CD14-positive monocyte (primary cell): ENCODE data around the gene TMEM271. TPM values are rescaled to one million over a fixed set of nuclear protein-coding genes. Genes with fewer than 3 reads are reported as not detected.

ENCODE experiments used
- DNase-seq, 3 donors: peaks; one replicate each; pipeline ENCODE4 v3.0.0-alpha.2; 2011 to 2022
- H2AFZ ChIP-seq: 2 replicates; pipeline ENCODE4 v1.6.0; 2012; ENCODE audit warnings: mild to moderate bottlenecking, low read depth, low read length, inconsistent platforms; ENCODE audit not compliant: insufficient read depth, poor library complexity, severe bottlenecking
- H3K27ac ChIP-seq, 2 donors: 1 replicate in 1 of 2; 2 replicates in 1 of 2; pipeline ENCODE4 v1.5.1; 2012 to 2013; ENCODE audit warnings: low read length in 2 of 2, control low read depth in 1 of 2, inconsistent platforms in 1 of 2, low read depth in 1 of 2, mild to moderate bottlenecking in 1 of 2
- H3K27me3 ChIP-seq, 2 donors: one replicate each; pipeline versions ENCODE4 v1.6.0 to v1.6.1; 2011 to 2013; ENCODE audit warnings: low read length in 2 of 2; ENCODE audit not compliant: control insufficient read depth in 2 of 2, insufficient read depth in 2 of 2
- H3K36me3 ChIP-seq, 2 donors: replicated peaks in 1 of 2; 1 replicate in 1 of 2; 2 replicates in 1 of 2; pipeline versions ENCODE4 v1.5.1 to v1.6.1; 2012 to 2013; ENCODE audit warnings: low read length in 2 of 2, control low read depth in 1 of 2, inconsistent platforms in 1 of 2, mild to moderate bottlenecking in 1 of 2; ENCODE audit not compliant: insufficient read depth in 2 of 2, control insufficient read depth in 1 of 2
- H3K4me1 ChIP-seq, 2 donors: 1 replicate in 1 of 2; 2 replicates in 1 of 2; pipeline versions ENCODE4 v1.5.1 to v1.6.1; 2012 to 2013; ENCODE audit warnings: low read length in 2 of 2, control low read depth in 1 of 2, inconsistent platforms in 1 of 2, mild to moderate bottlenecking in 1 of 2, moderate library complexity in 1 of 2; ENCODE audit not compliant: insufficient read depth in 2 of 2, control insufficient read depth in 1 of 2
- H3K4me2 ChIP-seq: replicated peaks from 2 replicates; pipeline ENCODE3; 2012; ENCODE audit warnings: low read length, moderate library complexity, mild to moderate bottlenecking; ENCODE audit not compliant: poor library complexity, severe bottlenecking; ENCODE audit errors: extremely low read depth
- H3K4me3 ChIP-seq, 3 experiments: fragments of 200-600 bp in 1 of 3; sonication (generic) in 1 of 3; replicated peaks in 1 of 3; 1 replicate in 2 of 3; 2 replicates in 1 of 3; pipeline ENCODE4 v1.5.1; 2011 to 2013; ENCODE audit warnings: low read length in 3 of 3, mild to moderate bottlenecking in 3 of 3, control low read depth in 2 of 3, low read depth in 2 of 3, inconsistent platforms in 1 of 3, moderate library complexity in 1 of 3
- H3K79me2 ChIP-seq: 2 replicates; pipeline ENCODE4 v1.6.0; 2012; ENCODE audit warnings: mild to moderate bottlenecking, control low read depth, inconsistent platforms, low read length, moderate library complexity; ENCODE audit not compliant: insufficient read depth
- H3K9ac ChIP-seq: 2 replicates; pipeline ENCODE4 v1.6.0; 2017; ENCODE audit warnings: low read length, mild to moderate bottlenecking; ENCODE audit not compliant: insufficient read depth, poor library complexity, severe bottlenecking
- H3K9me3 ChIP-seq, 2 donors: replicated peaks in 1 of 2; 1 replicate in 1 of 2; 2 replicates in 1 of 2; pipeline versions ENCODE4 v1.5.1 to v1.6.1; 2012 to 2013; ENCODE audit warnings: low read length in 2 of 2, control low read depth in 1 of 2; ENCODE audit not compliant: control insufficient read depth in 1 of 2, insufficient read depth in 1 of 2
- H4K20me1 ChIP-seq: 2 replicates; pipeline ENCODE4 v1.6.0; 2012; ENCODE audit warnings: mild to moderate bottlenecking, low read length, control low read depth, moderate library complexity; ENCODE audit not compliant: insufficient read depth
- H3K27ac Mint-ChIP-seq, 7 donors: one replicate each; pipeline ENCODE4 v1.8.0; 2020; ENCODE audit warnings: mild to moderate bottlenecking in 7 of 7, mixed read lengths in 7 of 7, moderate library complexity in 6 of 7, inconsistent platforms in 2 of 7
- H3K27me3 Mint-ChIP-seq, 3 donors: one replicate each; pipeline ENCODE4 v1.8.0; 2021 to 2022; ENCODE audit warnings: low read depth in 3 of 3, mild to moderate bottlenecking in 3 of 3, mixed read lengths in 3 of 3, moderate library complexity in 3 of 3, inconsistent platforms in 1 of 3
- H3K36me3 Mint-ChIP-seq, 2 donors: one replicate each; pipeline ENCODE4 v1.8.0; 2020; ENCODE audit warnings: mixed read lengths in 2 of 2, inconsistent platforms in 1 of 2, mild to moderate bottlenecking in 1 of 2
- H3K4me1 Mint-ChIP-seq: one replicate; pipeline ENCODE4 v1.8.0; 2020; ENCODE audit warnings: mild to moderate bottlenecking, mixed read lengths
- H3K4me3 Mint-ChIP-seq, 2 donors: one replicate each; pipeline ENCODE4 v1.8.0; 2020; ENCODE audit warnings: mild to moderate bottlenecking in 2 of 2, mixed read lengths in 2 of 2, moderate library complexity in 1 of 2
- H3K9me3 Mint-ChIP-seq, 7 donors: one replicate each; pipeline ENCODE4 v1.8.0; 2020 to 2022; ENCODE audit warnings: mixed read lengths in 7 of 7, mild to moderate bottlenecking in 6 of 7, moderate library complexity in 6 of 7, inconsistent platforms in 2 of 7
- CTCF ChIP-seq: fragments of 200-600 bp; IDR thresholded peaks from one replicate; pipeline ENCODE4 v1.8.0; 2022; ENCODE audit warnings: antibody characterized with exemption, mild to moderate bottlenecking
- WGBS: methylation state at CpG from one replicate; pipeline ENCODE4 v1.1.5; 2013; ENCODE audit warnings: missing lambda C conversion rate; ENCODE audit not compliant: insufficient coverage; 5-methylcytosine and 5-hydroxymethylcytosine counted together
- intact Hi-C, 2 donors: fragments of 100-400 bp; cut with micrococcal nuclease; formaldehyde crosslinking; loops; one replicate each; pipeline versions ENCODE4 v1.15.0 to v1.15.1; 2023
- polyA minus RNA-seq: library from RNA; depleted of rRNA, polyadenylated mRNA; stranded (reverse); fragments of >200 nt; gene quantifications from 2 replicates; pipeline ENCODE4 v1.2.3, GENCODE V29; 2012
- polyA plus RNA-seq, 3 donors: library from polyadenylated mRNA; depleted of rRNA in 1 of 3; unstranded in 2 of 3; stranded (reverse) in 1 of 3; fragments of 300-500 nt in 2 of 3; fragments of >200 nt in 1 of 3; fragmentation: Illumina TruSeq in 2 of 3; gene quantifications; 1 replicate in 2 of 3; 2 replicates in 1 of 3; pipeline ENCODE4 v1.2.3, GENCODE V29; 2012 to 2021
- total RNA-seq, 12 experiments: library from RNA in 1 of 12; stranded (reverse) in 1 of 12; fragments of 120-200 nt in 1 of 12; gene quantifications; one replicate each; pipeline ENCODE4 v1.2.4 and lab custom pipeline; 2013 to 2026; ENCODE audit warnings: mixed read lengths in 6 of 12, inconsistent platforms in 1 of 12

Gene TMEM271
- not detected for total RNA-seq (2013)
- polyA plus RNA-seq (not detected), polyA minus RNA-seq (not detected in 2 replicates), total RNA-seq (lab: John Stamatoyannopoulos, UW) (0 to 0.30 (median 0) reads per million in 11 experiments)

- intact Hi-C loops, result no loop called here
- no peak within 1 kb of the TSS for H3K4me2 ChIP-seq
- peaks cover 6 to 26% of the 10 kb centered on the region in 2 donors for H3K9me3 ChIP-seq
- no peaks in the 10 kb centered on the region for H3K4me1 ChIP-seq
- 0% methylated on average over 9 of the region's 60 CpGs for WGBS
- H2AFZ ChIP-seq, result no peak within 1 kb of the TSS
- H3K27ac ChIP-seq, result no peak within 1 kb of the TSS
- Mint-ChIP-seq H3K9me3 (peaks cover 6 to 23% (median 16%) of the 10 kb centered on the region in 7 donors), H3K27ac (no peak within 1 kb of the TSS), H3K36me3 (peaks cover 0 to 6% of the 10 kb centered on the region in 2 donors), H3K4me3 (peak within 1 kb of the TSS in 1 of 2 donors; percentile 83), H3K4me1 (peaks cover 8% of the 10 kb centered on the region), H3K27me3 (peaks cover 60 to 73% (median 66%) of the 10 kb centered on the region in 3 donors)
- no peaks in the 10 kb centered on the region for H3K36me3 ChIP-seq
- DNase-seq, result no peak
- H3K9ac ChIP-seq, result no peak within 1 kb of the TSS
- H4K20me1 ChIP-seq, result no peaks in the 10 kb centered on the region
- TF ChIP-seq CTCF, result no peak
- peaks cover 24 to 66% of the 10 kb centered on the region in 2 donors for H3K27me3 ChIP-seq
- H3K79me2 ChIP-seq, result no peaks in the 10 kb centered on the region
- H3K4me3 ChIP-seq, result no peak within 1 kb of the TSS
Measured at GRCh38 chr4:576245-576821, at the start of gene TMEM271. TSS of gene TMEM271 (minus strand) at chr4:576295. CDS start at chr4:576062, 233 bp downstream.

- no peak for DNase-seq
- Mint-ChIP-seq H3K4me3 (no peak overlapping the region), H3K36me3 (no peaks in the 10 kb centered on the region), H3K9me3 (peaks cover 0 to 8% (median 2%) of the 10 kb centered on the region in 7 donors), H3K27ac (no peak overlapping the region), H3K4me1 (peaks cover 3% of the 10 kb centered on the region), H3K27me3 (peaks cover 2 to 6% (median 3%) of the 10 kb centered on the region in 3 donors)
- no peak for TF ChIP-seq CTCF
- no peaks in the 10 kb centered on the region for H3K79me2 ChIP-seq
- no peaks in the 10 kb centered on the region for H3K36me3 ChIP-seq
- no peaks in the 10 kb centered on the region for H3K4me1 ChIP-seq
- H4K20me1 ChIP-seq, result no peaks in the 10 kb centered on the region
- H3K4me2 ChIP-seq, result no peak overlapping the region
- no peak overlapping the region for H3K4me3 ChIP-seq
- no peaks in the 10 kb centered on the region for H3K27me3 ChIP-seq
- no peaks in the 10 kb centered on the region for H3K9me3 ChIP-seq
- H3K27ac ChIP-seq, result no peak overlapping the region
- intact Hi-C loops, result no loop called here
- H2AFZ ChIP-seq, result no peak overlapping the region
- H3K9ac ChIP-seq, result no peak overlapping the region
- 98% methylated on average over 39 of the region's 39 CpGs for WGBS
Measured at GRCh38 chr4:625631-626161, 49.6 kb upstream of the TMEM271 start.
